ENCODE measurements around the gene ADGRL2.

ADGRL2 gene

DNA sequence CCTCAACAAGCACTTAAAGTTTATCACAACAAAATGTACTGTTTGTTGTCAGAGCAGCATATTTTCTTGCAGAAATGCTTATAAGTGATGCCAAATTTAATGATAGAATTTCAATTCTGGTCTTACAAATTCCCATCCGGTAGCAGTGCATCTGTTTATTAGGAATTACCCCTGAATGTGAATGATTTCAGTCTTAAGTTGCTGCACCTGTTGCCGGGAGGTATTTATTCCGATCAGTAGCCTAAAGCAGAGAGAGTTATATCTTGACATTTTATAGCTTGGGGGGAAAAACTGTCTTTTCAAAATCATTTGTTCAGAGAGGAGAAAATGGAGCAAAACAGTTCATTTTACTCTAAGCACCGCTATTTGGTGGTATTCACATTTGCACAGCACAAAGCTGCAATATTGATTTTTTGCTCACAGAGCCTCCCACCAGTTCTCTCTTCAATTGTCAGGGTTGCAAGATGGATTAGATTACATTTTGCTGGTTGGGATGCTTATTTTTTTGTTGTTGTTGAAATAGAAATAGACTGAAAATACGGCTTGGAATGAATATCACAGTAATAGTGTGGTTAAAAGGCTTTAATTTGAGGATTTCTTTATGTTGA is 98.6 kb downstream of the ADGRL2 start:
- DNase-seq (ENCODE audit: extremely low read depth in 1 of 2, low read depth in 1 of 2), result no peak

- DNase-seq (ENCODE audit: extremely low read depth in 1 of 2, low read depth in 1 of 2), result no peak
Observed at GRCh38 chr1:81907575-81907974, 106.8 kb downstream of the ADGRL2 start.

GRCh38 chr1:81912383-81912782 is 111.6 kb downstream of the ADGRL2 start:
- DNase-seq (ENCODE audit: extremely low read depth in 1 of 2, low read depth in 1 of 2), result no peak

DNA sequence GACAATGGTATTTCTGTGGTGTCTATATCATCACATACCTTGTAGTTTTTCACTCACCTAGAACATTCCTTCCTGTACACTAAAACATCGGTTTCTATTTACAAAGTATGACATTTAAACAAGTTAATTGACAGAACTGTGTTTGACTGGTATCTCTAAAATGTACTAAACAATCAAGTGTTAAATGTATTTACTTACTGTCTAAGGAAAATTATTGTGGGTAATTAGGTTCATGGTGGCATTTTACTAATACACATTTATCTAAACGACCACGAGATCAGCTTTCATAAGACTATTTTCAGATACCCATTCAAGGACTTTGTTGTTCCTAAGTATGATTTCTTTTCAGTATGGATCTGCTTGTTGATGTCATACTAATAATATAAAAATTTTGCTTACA is 115.2 kb downstream of the ADGRL2 start:
- no peak for DNase-seq (ENCODE audit: extremely low read depth in 1 of 2, low read depth in 1 of 2)

DNA sequence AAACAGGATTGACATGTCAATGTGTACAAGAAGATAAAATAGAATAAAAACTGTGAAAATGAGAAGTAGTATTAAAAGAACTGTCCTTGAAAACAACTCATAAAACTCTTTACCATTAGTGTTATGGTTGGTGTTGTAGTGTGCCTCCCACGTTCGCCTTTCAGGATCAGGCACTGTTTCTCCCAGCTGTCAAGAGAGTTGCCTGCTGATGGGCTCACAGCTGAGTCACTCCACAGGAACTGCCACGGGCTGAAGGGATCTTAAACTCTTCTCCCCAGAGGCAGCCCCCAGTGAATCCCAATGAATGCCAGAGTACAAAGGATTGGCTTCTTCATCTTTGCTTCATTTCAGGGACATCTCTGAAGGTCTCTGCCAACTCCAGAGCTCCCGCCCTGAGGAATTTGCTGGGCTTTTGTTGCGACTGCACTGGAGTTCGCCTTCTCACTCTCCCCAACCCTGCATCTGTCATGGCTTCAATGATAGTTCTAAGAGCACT is 119.6 kb downstream of the ADGRL2 start:
- no peak for DNase-seq (ENCODE audit: extremely low read depth in 1 of 2, low read depth in 1 of 2)

GRCh38 chr1:81920886-81921285 is 120.2 kb downstream of the ADGRL2 start:
- DNase-seq (ENCODE audit: extremely low read depth in 1 of 2, low read depth in 1 of 2), result no peak

DNA sequence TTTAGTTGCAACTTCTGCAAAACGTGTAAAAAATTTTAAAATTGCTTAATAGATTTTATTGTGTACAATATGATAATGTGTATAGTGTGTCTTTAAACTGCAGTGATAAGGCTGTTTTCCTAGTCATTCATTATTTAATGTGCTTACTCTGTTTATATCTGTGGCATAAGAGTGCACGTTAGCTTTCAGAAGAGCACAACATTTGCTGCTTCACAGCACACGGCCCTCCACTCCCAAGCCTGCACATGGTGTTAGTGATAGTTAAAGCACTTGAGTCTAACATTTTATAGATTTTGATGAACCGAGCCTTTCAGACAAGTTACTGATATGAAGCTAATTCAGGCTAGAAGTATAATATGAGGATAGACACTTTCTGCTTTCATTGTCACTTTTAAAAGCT is 120.6 kb downstream of the ADGRL2 start:
- DNase-seq (ENCODE audit: extremely low read depth in 1 of 2, low read depth in 1 of 2), result no peak

- no peak for DNase-seq (ENCODE audit: extremely low read depth in 1 of 2, low read depth in 1 of 2)
Observed at GRCh38 chr1:81921851-81922462, 121.2 kb downstream of the ADGRL2 start.

DNA sequence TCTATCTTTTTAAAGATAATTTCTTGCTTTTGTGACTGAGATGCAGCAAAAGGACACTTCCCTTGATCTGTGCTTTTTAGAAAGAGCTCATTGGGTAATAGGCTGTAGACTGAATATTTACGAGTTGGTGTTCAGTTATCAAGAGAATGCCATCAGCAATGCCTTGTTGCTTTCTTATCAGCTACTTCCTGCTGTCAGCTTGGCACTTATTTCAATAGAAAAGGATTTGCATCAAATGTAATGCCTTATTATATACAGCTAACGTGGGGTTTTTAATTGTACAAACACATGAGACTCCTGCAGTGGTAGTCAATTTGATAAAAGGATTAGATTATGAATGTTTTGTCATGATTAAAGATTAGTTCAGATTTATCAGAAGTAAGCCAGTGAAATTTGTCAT is 122.2 kb downstream of the ADGRL2 start:
- DNase-seq (ENCODE audit: extremely low read depth in 1 of 2, low read depth in 1 of 2), result no peak

DNA sequence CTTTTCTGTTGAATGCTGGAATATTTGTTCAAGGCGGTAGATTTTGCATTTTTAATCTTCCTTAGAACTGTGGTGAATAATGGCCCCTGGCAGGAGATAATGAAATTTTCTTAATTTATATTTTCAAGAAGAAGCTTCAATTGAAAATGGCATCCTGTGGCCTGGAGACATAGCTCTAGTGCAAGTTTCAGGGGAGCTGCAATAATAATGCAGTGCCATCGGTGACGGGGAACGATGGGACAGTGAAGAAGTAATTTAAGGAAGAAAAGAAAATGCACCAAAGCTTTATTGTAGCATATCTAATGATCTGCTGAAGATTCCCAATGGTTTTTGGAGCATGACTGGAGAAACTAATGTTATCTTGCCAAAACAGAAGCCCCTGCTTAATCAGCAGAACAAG is 128.4 kb downstream of the ADGRL2 start:
- DNase-seq (ENCODE audit: extremely low read depth in 1 of 2, low read depth in 1 of 2), result no peak

DNA sequence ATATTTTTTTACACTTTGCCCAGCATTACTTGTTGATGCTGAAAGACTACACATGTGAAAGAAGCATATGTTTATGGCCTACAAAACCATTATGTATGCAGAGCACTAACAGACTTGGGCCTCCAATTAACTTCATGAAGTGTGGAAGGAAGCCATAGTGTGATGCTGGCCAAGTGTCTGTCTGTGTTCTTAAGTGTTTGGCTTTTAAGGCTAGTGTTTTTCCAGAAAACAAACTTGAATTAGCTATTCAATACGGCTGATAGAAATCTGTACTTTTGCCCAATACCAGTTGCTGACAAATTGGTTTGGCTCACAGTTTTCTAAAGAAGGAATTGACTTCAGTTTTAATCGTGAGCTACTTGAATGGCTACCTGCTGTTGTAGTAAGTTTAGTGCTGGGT is 136.1 kb downstream of the ADGRL2 start:
- no peak for DNase-seq (ENCODE audit: extremely low read depth in 1 of 2, low read depth in 1 of 2)

DNA sequence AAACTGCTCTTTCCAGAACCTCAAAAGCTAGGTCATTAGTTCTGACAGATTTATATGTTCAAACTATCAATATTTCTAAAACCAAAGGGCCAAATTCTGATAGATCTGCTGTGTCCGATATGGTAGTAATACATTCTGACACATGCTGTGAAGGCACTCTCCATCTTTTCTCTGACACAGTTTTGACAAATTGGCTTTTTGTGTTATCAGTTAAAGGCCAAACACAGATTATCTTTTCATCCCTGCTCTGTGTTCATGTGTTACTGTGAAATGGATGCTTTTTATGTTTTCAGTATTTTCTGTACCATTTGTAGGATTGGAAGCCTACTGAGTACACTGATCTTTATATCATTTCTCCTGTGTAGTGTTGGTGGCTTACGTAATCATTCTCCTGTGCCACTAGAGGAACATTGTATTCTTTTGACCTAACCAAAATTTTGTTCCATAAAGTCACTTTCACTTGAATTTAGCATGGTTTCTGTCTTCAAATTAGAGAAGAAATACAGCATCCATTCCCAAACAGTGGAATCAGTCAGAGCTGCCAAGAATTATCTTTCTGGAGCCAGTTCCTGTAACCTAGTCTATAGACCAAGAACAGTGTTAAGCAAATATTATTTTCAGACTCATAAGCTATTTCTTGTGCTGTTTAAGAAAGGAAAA is 137.2 kb downstream of the ADGRL2 start:
- no peak for DNase-seq (ENCODE audit: extremely low read depth in 1 of 2, low read depth in 1 of 2)

DNA sequence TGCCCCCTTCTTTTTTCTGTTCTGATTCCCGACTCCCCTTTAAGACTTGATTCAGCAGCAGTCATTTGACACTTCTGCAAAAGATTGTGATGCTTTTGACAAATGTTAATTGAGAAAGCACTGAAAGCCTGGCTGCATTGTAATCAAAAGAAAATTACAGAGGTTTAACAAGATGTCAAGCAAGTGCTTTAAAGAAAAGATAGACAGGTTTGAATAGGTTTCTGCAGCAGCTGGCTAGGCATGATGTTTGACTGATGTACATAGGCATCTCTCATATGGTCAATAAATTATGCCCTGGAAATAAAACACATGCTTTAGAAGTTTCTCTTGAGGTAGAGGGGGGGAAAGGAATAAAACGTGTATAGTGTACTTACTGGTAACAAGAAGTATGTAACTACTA is 147.8 kb downstream of the ADGRL2 start:
- DNase-seq (ENCODE audit: extremely low read depth in 1 of 2, low read depth in 1 of 2), result no peak

DNA sequence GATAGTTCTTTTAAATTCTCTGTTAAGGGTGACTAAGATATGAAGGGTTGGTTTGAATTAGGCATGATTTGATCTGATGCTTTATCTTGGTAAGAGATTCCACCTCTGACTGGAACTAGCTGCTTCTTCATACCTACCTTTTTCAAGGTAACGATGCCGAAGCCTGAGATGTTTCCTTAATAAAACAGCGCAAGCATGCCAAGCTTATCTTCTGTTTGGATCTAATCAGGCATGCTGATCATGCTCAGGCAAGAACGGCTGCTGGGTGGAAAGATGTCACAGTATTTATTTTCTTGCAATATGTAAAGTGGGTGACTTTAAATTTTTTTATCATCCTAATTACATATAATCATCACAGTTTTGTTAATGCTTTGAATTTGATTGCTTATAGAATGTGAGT is 148.7 kb downstream of the ADGRL2 start:
- no peak for DNase-seq (ENCODE audit: extremely low read depth in 1 of 2, low read depth in 1 of 2)

DNA sequence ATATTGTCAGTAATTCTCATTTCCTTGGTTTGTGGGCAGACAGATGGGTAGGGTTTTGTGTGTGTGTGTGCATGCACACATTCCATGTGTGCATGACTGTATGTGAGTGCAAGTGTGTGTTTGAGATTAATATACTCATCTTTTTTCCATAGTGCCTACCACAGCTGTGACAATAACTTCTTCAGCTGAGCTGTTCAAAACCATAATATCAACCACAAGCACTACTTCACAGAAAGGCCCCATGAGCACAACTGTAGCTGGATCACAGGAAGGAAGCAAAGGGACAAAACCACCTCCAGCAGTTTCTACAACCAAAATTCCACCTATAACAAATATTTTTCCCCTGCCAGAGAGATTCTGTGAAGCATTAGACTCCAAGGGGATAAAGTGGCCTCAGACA is 149.3 kb downstream of the ADGRL2 start:
- DNase-seq (ENCODE audit: extremely low read depth in 1 of 2, low read depth in 1 of 2), result no peak

DNA sequence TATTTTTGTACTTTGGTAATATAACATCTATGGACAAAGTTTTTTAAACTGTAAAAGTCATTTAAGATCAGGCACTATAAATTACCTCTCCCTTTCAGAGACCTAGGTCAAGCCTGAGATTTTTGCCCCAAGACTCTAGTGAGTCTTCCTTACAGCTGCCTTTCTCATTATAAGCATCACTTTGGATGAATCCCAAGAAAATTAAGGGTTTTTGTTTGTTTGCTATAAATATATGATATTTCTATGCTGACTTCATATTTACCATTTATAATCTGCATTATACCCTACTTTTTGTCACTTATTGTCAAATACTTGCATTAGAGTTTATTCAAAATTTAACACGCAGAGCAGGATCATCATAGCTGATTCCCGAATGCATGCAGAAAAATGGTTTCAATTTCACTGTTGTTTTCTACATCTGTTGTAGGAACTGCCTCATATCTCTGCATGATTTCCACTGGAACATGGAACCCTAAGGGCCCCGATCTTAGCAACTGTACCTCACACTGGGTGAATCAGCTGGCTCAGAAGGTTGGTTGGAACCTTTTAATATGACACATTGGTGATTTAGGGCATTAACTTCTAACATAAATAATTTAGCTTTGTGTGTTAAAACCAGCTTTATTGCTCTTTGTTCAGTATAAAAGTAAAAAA is 150.0 kb downstream of the ADGRL2 start:
- DNase-seq (ENCODE audit: extremely low read depth in 1 of 2, low read depth in 1 of 2), result no peak

- no peak for DNase-seq (ENCODE audit: extremely low read depth in 1 of 2, low read depth in 1 of 2)
Observed at GRCh38 chr1:81954534-81955020, 153.8 kb downstream of the ADGRL2 start.

GRCh38 chr1:81967951-81968350 is 167.2 kb downstream of the ADGRL2 start:
- no peak for DNase-seq (ENCODE audit: extremely low read depth in 1 of 2, low read depth in 1 of 2)

- no peak for DNase-seq (ENCODE audit: extremely low read depth in 1 of 2, low read depth in 1 of 2)
Observed at GRCh38 chr1:81970416-81970815, 169.7 kb downstream of the ADGRL2 start.

- no peak for DNase-seq (ENCODE audit: extremely low read depth in 1 of 2, low read depth in 1 of 2)
Observed at GRCh38 chr1:81974222-81974841, 173.6 kb downstream of the ADGRL2 start.

GRCh38 chr1:81974883-81975555 is 174.3 kb downstream of the ADGRL2 start:
- DNase-seq (ENCODE audit: extremely low read depth in 1 of 2, low read depth in 1 of 2), result no peak

All from stimulated activated CD8-positive, alpha-beta memory T cell treated with anti-CD3 and anti-CD28 coated beads, Interleukin-7, amount 100 ng/mL, for 48 hours (primary cell).